Right lobe of liver (tissue), 6 donors: ENCODE data around the gene CDH8. TPM values are rescaled to one million over a fixed set of nuclear protein-coding genes. Genes with fewer than 3 reads are reported as not detected.

Experiments used
- ATAC-seq, 4 donors: fragments of 200-7000 bp; cut with Tn5 transposase; one replicate each; pipeline ENCODE4 v1.9.1; 2020; ENCODE audit warnings: mild to moderate bottlenecking in 4 of 4, moderate library complexity in 4 of 4
- DNase-seq, 3 donors: peaks; one replicate each; pipeline ENCODE4 v3.0.0-alpha.2; 2020
- H3K27ac ChIP-seq, 3 donors: fragments of 200-600 bp; one replicate each; pipeline ENCODE4 v1.8.0; 2022
- H3K27me3 ChIP-seq, 2 donors: fragments of 200-600 bp; one replicate each; pipeline ENCODE4 v1.8.0; 2022
- H3K36me3 ChIP-seq, 4 donors: fragments of 200-600 bp; sonication (generic) in 1 of 4; one replicate each; pipeline versions ENCODE4 v1.5.1 to v1.8.0; 2017 to 2022; ENCODE audit warnings: control low read depth in 1 of 4
- H3K4me1 ChIP-seq, 4 donors: fragments of 200-600 bp; sonication (generic) in 1 of 4; one replicate each; pipeline versions ENCODE4 v1.5.1 to v1.8.0; 2017 to 2022; ENCODE audit warnings: control low read depth in 1 of 4
- H3K4me3 ChIP-seq, 3 donors: fragments of 200-600 bp; one replicate each; pipeline ENCODE4 v1.8.0; 2022
- H3K9me3 ChIP-seq, 4 donors: fragments of 200-600 bp; sonication (generic) in 1 of 4; one replicate each; pipeline versions ENCODE4 v1.5.1 to v1.8.0; 2017 to 2022; ENCODE audit warnings: control low read depth in 1 of 4
- POLR2A ChIP-seq: fragments of 450-650 bp; IDR thresholded peaks from one replicate; pipeline ENCODE4 v1.6.1; 2017; ENCODE audit warnings: antibody characterized with exemption, mild to moderate bottlenecking
- WGBS: methylation state at CpG from one replicate; pipeline ENCODE4 v1.1.6; 2018; ENCODE audit warnings: low coverage, low lambda C conversion rate; ENCODE audit not compliant: insufficient coverage; ENCODE audit errors: missing lambda C conversion rate; 5-methylcytosine and 5-hydroxymethylcytosine counted together
- intact Hi-C, 2 donors: fragments of 100-400 bp; cut with DNase I; formaldehyde crosslinking; loops; one replicate each; pipeline versions ENCODE4 v1.11.2 to v1.14.1; 2022
- total RNA-seq, 6 experiments: library from RNA; depleted of rRNA in 2 of 6; stranded (reverse); fragments of >200 nt in 2 of 6; fragmentation: NEBNext Ultra II Directional in 3 of 6; extraction: Animal tissue kit (Norgen Biotek cat#: 25700) in 3 of 6; gene quantifications; one replicate each; pipeline versions ENCODE4 v1.1.0 to v1.2.4, GENCODE V29; 2016 to 2023
- TF ChIP-seq, protein P1 (sequence below), 4 donors: fragments of 200-600 bp in 3 of 4; fragments of 450-650 bp in 1 of 4; IDR thresholded peaks; one replicate each; pipeline versions ENCODE4 v1.5.1 to v1.8.0; 2016 to 2022; ENCODE audit warnings: antibody characterized with exemption in 4 of 4, mild to moderate bottlenecking in 2 of 4
- donor health status: DM: no; HTN: yes; CAD: no.
- donor health status: DM: no; HTN: no; CAD: no.
- donor health status: DM: no; HTN: no; CAD: no.
- donor health status: DM: no; HTN: yes; CAD: no.
- donor health status: DM: no; HTN: yes; CAD: no.

The CDH8 gene
- total RNA-seq, 6 experiments from 2014 or later, result not detected

DNA sequence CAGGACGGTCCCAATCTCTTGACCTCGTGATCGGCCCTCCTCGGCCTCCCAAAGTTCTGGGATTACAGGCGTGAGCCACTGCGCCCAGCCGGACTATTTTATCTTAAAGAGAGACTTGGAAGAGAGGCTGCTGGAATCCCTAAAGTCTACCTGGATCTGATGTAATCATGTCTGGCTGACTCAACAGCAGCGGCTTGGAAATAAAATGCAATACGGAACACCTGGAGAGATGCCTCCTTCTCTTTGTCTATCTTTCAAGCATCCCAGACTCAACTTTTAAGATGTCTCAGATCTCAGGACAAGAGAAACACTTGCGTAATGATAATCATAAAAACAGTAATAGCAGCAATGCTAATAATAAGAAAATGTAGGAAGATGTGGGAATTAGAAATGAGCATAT lies 95.6 kb downstream of the CDH8 start:
- H3K4me1 ChIP-seq, result no peaks in the 10 kb centered on the region
- H3K27ac ChIP-seq, result no peak overlapping the region
- no peaks in the 10 kb centered on the region for H3K27me3 ChIP-seq
- H3K4me3 ChIP-seq, result no peak overlapping the region
- TF ChIP-seq, protein P1, sequence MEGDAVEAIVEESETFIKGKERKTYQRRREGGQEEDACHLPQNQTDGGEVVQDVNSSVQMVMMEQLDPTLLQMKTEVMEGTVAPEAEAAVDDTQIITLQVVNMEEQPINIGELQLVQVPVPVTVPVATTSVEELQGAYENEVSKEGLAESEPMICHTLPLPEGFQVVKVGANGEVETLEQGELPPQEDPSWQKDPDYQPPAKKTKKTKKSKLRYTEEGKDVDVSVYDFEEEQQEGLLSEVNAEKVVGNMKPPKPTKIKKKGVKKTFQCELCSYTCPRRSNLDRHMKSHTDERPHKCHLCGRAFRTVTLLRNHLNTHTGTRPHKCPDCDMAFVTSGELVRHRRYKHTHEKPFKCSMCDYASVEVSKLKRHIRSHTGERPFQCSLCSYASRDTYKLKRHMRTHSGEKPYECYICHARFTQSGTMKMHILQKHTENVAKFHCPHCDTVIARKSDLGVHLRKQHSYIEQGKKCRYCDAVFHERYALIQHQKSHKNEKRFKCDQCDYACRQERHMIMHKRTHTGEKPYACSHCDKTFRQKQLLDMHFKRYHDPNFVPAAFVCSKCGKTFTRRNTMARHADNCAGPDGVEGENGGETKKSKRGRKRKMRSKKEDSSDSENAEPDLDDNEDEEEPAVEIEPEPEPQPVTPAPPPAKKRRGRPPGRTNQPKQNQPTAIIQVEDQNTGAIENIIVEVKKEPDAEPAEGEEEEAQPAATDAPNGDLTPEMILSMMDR (IDR thresholded peaks at IDR 0.05), result no peak
- TF ChIP-seq POLR2A, result no peak
- 53% methylated on average over 10 of the region's 10 CpGs for WGBS
- no peak for DNase-seq
- ATAC-seq, result no peak
- H3K9me3 ChIP-seq, result no peaks in the 10 kb centered on the region
- H3K36me3 ChIP-seq, result no peaks in the 10 kb centered on the region
- intact Hi-C loops, result no loop called here

DNA sequence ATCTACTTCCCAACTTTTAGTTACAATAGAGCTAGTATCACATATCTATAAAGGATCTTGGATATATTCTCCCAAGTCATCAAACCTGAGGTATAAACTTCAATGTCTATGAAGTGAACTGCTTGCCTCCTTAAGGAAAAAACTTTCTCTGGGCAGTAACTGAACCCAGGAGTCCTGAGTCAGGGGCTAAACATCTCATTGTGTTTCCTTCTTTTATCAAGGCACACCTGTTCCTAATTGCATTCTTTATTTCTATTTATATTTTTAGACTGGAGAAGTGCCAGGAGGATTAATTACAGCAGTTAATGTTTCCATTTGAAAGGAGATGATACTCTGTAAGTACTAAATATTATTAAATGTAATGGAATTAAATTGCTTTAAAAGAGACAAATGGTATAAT lies 98.6 kb downstream of the CDH8 start:
- intact Hi-C loops, result no loop called here
- Histone ChIP-seq H3K27ac (no peak overlapping the region), H3K4me3 (no peak overlapping the region), H3K4me1 (no peaks in the 10 kb centered on the region), H3K27me3 (no peaks in the 10 kb centered on the region), H3K9me3 (no peaks in the 10 kb centered on the region), H3K36me3 (no peaks in the 10 kb centered on the region)
- TF ChIP-seq, protein P1 (IDR thresholded peaks at IDR 0.05), result no peak
- no peak for TF ChIP-seq POLR2A
- no peak for ATAC-seq
- DNase-seq, result no peak

- Histone ChIP-seq H3K4me3 (no peak overlapping the region), H3K9me3 (no peaks in the 10 kb centered on the region), H3K36me3 (no peaks in the 10 kb centered on the region), H3K27ac (no peak overlapping the region), H3K4me1 (no peaks in the 10 kb centered on the region), H3K27me3 (no peaks in the 10 kb centered on the region)
- WGBS, result 31% methylated on average over 2 of the region's 2 CpGs
- no peak for ATAC-seq
- TF ChIP-seq, protein P1 (IDR thresholded peaks at IDR 0.05), result no peak
- no peak for TF ChIP-seq POLR2A
- intact Hi-C loops, result no loop called here
- no peak for DNase-seq
These were observed 99.7 kb downstream of the CDH8 start for GRCh38 chr16:61936522-61936921.

DNA sequence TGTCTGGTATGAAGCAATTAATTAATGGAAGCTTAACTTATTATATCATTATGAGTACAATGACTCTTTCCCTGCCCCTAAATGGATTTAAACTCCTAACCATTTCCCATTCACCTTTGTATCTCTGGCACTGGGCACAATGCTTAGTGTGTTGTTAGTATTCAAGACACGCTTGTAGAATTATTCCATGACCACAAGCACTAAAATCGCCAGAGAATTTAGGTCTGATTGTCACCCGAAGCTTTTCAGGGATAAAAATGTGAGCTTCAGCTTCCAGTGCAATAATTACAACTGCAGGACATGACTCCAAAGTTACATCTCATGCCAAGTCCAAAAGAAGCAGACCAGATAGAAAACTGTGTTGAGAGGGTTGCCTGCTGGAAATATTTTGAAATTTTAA lies 101.6 kb downstream of the CDH8 start:
- Histone ChIP-seq H3K4me3 (no peak overlapping the region), H3K27me3 (no peaks in the 10 kb centered on the region), H3K9me3 (no peaks in the 10 kb centered on the region), H3K4me1 (no peaks in the 10 kb centered on the region), H3K36me3 (no peaks in the 10 kb centered on the region), H3K27ac (no peak overlapping the region)
- intact Hi-C loops, result no loop called here
- TF ChIP-seq POLR2A, result no peak
- TF ChIP-seq, protein P1 (IDR thresholded peaks at IDR 0.05), result no peak
- ATAC-seq (no peak), DNase-seq (no peak)
- WGBS, result 38% methylated on average over 3 of the region's 3 CpGs

- H3K4me1 ChIP-seq, result no peaks in the 10 kb centered on the region
- H3K9me3 ChIP-seq, result no peaks in the 10 kb centered on the region
- H3K4me3 ChIP-seq, result no peak overlapping the region
- 70% methylated on average over 1 of the region's 1 CpG for WGBS
- no peaks in the 10 kb centered on the region for H3K27me3 ChIP-seq
- ATAC-seq (no peak), DNase-seq (no peak)
- intact Hi-C loops, result no loop called here
- H3K27ac ChIP-seq, result no peak overlapping the region
- no peaks in the 10 kb centered on the region for H3K36me3 ChIP-seq
- TF ChIP-seq, protein P1 (IDR thresholded peaks at IDR 0.05), result no peak
- no peak for TF ChIP-seq POLR2A
These were observed 106.5 kb downstream of the CDH8 start for GRCh38 chr16:61929776-61930175.
